K562 (cell line): ENCODE measurements around the gene INHBE. TPM values are rescaled to one million over a fixed set of nuclear protein-coding genes. Genes with fewer than 3 reads are reported as not detected.

Experiments used
- EHMT2 ChIP-seq: fragments of 450-650 bp; IDR thresholded peaks from 2 replicates; pipeline ENCODE4 v1.6.1; 2018; ENCODE audit warnings: antibody characterized with exemption
- HMG20A ChIP-seq: fragments of 450-650 bp; formaldehyde crosslinking; conservative IDR thresholded peaks from 2 replicates; pipeline ENCODE4 v1.4.0; 2020; ENCODE audit warnings: mild to moderate bottlenecking, mixed read lengths
- SIRT6 ChIP-seq: IDR thresholded peaks from one replicate; pipeline ENCODE4 v1.6.1; 2012; ENCODE audit warnings: low read depth, mild to moderate bottlenecking, control low read depth, inconsistent platforms, low read length, moderate library complexity
- polyA plus RNA-seq, 8 experiments: library from polyadenylated mRNA; depleted of rRNA in 4 of 8; stranded (reverse) in 5 of 8; unstranded in 3 of 8; fragments of >200 nt; fragmentation: Nextera tagmentation in 2 of 8; fragmentation: Illumina TruSeq in 1 of 8; extraction: Ambion mirVana in 2 of 8; extraction: Trizol in 1 of 8; gene quantifications; 2 replicates each; pipeline versions ENCODE4 v1.2.1 to v1.2.3, GENCODE V29; 2011 to 2014; ENCODE audit warnings: inconsistent platforms in 1 of 8, missing spikeins in 1 of 8
- total RNA-seq, 7 experiments: library from RNA; depleted of rRNA in 6 of 7; stranded (reverse); fragments of >200 nt in 6 of 7; fragmentation: Illumina TruSeq in 2 of 7; extraction: Trizol in 2 of 7; gene quantifications; 2 replicates each; pipeline versions ENCODE4 v1.2.1 to v1.2.3, GENCODE V29; 2011 to 2021; ENCODE audit warnings: low replicate concordance in 1 of 7
- TF ChIP-seq, protein P1 (sequence below): fragments of 450-650 bp; IDR thresholded peaks from 2 replicates; pipeline ENCODE4 v1.6.1; 2017; ENCODE audit warnings: antibody characterized with exemption, mild to moderate bottlenecking
- TF ChIP-seq, protein P2 (sequence below): fragments of 200-800 bp; sonication (Bioruptor generic); IDR thresholded peaks from 2 replicates; pipeline ENCODE4 v1.6.1; 2017; ENCODE audit warnings: missing genetic modification characterization, missing compliant biosample characterization
- TF ChIP-seq, protein P3 (sequence below): fragments of 450-650 bp; IDR thresholded peaks from 2 replicates; pipeline ENCODE4 v1.6.1; 2018; ENCODE audit warnings: mild to moderate bottlenecking, low read depth; ENCODE audit not compliant: partially characterized antibody

The INHBE gene
- total and polyA plus RNA-seq, 9 of the 15 experiments (the other 6 are each of a cell fraction or from before 2014, with no cell fraction given), result 0.94 to 9.9 (median 7.3) TPM

DNA sequence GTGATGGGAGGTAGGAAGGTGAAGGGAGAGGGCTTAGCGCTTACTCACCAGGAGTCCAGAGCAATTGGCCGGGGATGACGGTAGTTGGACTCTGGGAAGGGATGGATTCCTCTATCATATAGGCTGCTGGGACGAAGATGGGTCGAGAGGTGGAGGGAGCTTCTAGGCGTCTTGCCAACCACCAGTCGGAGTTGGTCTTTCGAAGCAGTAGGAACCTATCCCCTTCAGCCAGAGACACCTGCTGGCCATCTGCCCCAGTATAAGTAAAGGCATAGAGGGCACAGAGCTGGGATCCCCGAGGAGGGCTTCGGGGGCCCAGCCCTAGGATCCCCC is 23.9 kb downstream of the INHBE start (continued):
- TF ChIP-seq, protein P1, sequence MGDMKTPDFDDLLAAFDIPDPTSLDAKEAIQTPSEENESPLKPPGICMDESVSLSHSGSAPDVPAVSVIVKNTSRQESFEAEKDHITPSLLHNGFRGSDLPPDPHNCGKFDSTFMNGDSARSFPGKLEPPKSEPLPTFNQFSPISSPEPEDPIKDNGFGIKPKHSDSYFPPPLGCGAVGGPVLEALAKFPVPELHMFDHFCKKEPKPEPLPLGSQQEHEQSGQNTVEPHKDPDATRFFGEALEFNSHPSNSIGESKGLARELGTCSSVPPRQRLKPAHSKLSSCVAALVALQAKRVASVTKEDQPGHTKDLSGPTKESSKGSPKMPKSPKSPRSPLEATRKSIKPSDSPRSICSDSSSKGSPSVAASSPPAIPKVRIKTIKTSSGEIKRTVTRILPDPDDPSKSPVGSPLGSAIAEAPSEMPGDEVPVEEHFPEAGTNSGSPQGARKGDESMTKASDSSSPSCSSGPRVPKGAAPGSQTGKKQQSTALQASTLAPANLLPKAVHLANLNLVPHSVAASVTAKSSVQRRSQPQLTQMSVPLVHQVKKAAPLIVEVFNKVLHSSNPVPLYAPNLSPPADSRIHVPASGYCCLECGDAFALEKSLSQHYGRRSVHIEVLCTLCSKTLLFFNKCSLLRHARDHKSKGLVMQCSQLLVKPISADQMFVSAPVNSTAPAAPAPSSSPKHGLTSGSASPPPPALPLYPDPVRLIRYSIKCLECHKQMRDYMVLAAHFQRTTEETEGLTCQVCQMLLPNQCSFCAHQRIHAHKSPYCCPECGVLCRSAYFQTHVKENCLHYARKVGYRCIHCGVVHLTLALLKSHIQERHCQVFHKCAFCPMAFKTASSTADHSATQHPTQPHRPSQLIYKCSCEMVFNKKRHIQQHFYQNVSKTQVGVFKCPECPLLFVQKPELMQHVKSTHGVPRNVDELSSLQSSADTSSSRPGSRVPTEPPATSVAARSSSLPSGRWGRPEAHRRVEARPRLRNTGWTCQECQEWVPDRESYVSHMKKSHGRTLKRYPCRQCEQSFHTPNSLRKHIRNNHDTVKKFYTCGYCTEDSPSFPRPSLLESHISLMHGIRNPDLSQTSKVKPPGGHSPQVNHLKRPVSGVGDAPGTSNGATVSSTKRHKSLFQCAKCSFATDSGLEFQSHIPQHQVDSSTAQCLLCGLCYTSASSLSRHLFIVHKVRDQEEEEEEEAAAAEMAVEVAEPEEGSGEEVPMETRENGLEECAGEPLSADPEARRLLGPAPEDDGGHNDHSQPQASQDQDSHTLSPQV, result no peak
- TF ChIP-seq, protein P2, sequence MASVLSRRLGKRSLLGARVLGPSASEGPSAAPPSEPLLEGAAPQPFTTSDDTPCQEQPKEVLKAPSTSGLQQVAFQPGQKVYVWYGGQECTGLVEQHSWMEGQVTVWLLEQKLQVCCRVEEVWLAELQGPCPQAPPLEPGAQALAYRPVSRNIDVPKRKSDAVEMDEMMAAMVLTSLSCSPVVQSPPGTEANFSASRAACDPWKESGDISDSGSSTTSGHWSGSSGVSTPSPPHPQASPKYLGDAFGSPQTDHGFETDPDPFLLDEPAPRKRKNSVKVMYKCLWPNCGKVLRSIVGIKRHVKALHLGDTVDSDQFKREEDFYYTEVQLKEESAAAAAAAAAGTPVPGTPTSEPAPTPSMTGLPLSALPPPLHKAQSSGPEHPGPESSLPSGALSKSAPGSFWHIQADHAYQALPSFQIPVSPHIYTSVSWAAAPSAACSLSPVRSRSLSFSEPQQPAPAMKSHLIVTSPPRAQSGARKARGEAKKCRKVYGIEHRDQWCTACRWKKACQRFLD, result 0 out of 2 replicates have a peak, but pooled peaks have one; percentile 64
- no peak for TF ChIP-seq SIRT6
- no peak for TF ChIP-seq HMG20A
- TF ChIP-seq, protein P3, sequence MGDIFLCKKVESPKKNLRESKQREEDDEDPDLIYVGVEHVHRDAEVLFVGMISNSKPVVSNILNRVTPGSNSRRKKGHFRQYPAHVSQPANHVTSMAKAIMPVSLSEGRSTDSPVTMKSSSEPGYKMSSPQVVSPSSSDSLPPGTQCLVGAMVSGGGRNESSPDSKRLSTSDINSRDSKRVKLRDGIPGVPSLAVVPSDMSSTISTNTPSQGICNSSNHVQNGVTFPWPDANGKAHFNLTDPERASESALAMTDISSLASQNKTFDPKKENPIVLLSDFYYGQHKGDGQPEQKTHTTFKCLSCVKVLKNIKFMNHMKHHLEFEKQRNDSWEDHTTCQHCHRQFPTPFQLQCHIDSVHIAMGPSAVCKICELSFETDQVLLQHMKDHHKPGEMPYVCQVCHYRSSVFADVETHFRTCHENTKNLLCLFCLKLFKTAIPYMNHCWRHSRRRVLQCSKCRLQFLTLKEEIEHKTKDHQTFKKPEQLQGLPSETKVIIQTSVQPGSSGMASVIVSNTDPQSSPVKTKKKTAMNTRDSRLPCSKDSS, result no peak
- no peak for TF ChIP-seq EHMT2
